ENCODE data around the gene ELOVL6. TPM values are rescaled to one million over a fixed set of nuclear protein-coding genes. Genes with fewer than 3 reads are reported as not detected.

Gene ELOVL6
- total RNA-seq, 1 donor, result 25.0 TPM

DNA sequence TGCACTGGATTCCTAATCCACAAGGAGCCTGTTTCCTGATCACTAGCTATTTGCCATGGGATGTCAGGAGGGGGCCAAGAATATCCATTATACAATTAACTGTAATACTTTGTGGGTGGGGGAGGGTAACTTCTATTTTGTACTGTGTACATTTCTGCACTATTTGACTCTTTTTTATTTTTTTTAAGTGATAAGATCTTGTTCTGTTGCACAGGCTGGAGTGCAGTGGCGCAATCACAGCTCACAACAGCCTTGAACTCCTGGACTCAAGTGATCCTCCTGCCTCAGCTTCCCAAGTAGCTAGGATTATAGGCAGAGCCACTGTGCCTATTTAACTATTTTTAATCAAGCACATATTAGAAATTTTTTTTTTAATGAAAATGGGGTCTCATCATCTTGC, 134.1 kb downstream of the ELOVL6 start:
- DNase-seq (ENCODE audit: low read depth), result peak; percentile 39
- no peak for TF ChIP-seq CTCF (IDR thresholded peaks at IDR 0.05; ENCODE audit: insufficient read depth, low read depth, low read length)
- no peak overlapping the region for H3K4me3 ChIP-seq (ENCODE audit: low read depth, low read length)

DNA sequence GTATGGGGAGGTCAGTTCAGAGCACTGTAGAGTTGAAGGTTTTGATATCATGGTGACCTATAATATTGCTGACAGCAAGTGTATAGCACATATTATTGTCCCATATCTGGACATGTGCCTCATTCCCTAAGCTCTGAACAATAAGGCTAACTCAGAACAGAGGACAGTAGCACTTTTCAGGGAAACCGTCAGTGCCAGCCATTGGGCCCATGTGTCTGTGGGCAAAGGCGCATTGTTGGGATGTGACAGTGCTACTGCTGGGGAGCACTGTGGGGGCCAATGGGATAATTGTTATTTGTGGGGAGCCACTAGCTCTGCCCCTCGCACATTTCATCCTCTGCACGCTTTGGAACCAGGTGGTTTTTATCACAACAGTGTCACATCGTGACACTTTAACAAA, 136.2 kb downstream of the ELOVL6 start:
- TF ChIP-seq CTCF (IDR thresholded peaks at IDR 0.05; ENCODE audit: insufficient read depth, low read depth, low read length), result no peak
- DNase-seq (ENCODE audit: low read depth), result no peak
- H3K4me3 ChIP-seq (ENCODE audit: low read depth, low read length), result no peak overlapping the region

DNA sequence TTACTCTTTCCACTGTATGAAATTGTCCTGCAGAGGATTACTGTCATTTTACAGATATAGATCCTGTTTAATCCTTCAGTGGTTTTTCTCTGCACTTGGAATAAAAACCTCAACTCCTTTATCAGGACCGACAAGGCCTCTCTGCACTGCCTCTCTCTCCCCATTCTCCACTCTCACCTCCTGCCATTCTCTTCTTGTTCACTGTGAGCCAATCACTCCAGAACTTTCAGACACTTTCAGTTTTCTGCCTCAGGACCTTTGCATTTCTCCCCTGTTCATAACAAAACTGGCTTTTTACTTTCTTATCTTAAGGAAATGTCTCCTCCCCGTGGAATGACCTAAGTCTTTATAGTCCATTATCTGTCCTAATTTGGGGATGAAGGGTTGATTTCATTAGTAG, 137.3 kb downstream of the ELOVL6 start:
- TF ChIP-seq CTCF (IDR thresholded peaks at IDR 0.05; ENCODE audit: insufficient read depth, low read depth, low read length), result no peak
- no peak for DNase-seq (ENCODE audit: low read depth)
- H3K4me3 ChIP-seq (ENCODE audit: low read depth, low read length), result no peak overlapping the region

DNA sequence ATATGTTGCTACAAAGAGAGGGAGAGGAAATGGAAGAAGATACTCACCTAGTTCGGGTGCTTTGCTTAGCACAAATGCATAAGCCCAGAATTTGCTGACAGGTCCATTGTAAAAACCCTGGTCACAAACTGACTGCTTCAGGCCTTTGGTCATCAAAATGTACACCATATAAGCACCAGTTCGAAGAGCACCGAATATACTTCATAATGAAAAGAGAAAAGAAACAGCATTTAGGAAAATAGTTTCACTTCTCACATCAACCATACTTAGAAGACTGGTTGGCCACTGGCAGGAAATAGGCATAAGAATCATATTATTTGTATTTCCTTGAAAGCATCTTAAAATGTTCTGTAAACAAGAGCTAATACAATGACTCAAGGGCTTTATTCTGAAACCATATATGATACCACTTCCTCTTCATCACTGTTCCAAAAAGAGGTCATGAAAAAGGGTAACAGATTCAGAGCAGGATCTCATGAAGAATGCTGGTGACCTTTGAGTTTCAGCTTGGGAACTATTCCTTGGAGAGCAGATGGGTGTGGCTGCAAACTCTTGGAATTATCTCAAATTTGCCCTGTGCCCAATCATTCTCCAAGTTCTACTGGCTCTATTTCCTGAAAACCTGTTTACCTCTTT, 138.7 kb downstream of the ELOVL6 start:
- H3K4me3 ChIP-seq (ENCODE audit: low read depth, low read length), result no peak overlapping the region
- no peak for TF ChIP-seq CTCF (IDR thresholded peaks at IDR 0.05; ENCODE audit: insufficient read depth, low read depth, low read length)
- DNase-seq (ENCODE audit: low read depth), result peak; percentile 15

- DNase-seq (ENCODE audit: low read depth), result no peak
- no peak for TF ChIP-seq CTCF (IDR thresholded peaks at IDR 0.05; ENCODE audit: insufficient read depth, low read depth, low read length)
- no peak overlapping the region for H3K4me3 ChIP-seq (ENCODE audit: low read depth, low read length)
These were observed 139.7 kb downstream of the ELOVL6 start for GRCh38 chr4:110058677-110059076.

GRCh38 chr4:110055158-110055768, 143.2 kb downstream of the ELOVL6 start:
- DNase-seq (ENCODE audit: low read depth), result no peak
- H3K4me3 ChIP-seq (ENCODE audit: low read depth, low read length), result no peak overlapping the region
- TF ChIP-seq CTCF (IDR thresholded peaks at IDR 0.05; ENCODE audit: insufficient read depth, low read depth, low read length), result no peak
